GM18498 (cell line): ENCODE measurements around the gene ZNG1F.
"Not testable (repeated sequence)": the region's sequence is repeated elsewhere in the genome, so short reads cannot be mapped to it uniquely, and the experiment has no call there.

Source experiments
- ATAC-seq: cut with Tn5 transposase; IDR thresholded peaks from one replicate; pipeline ENCODE4 v1.9.1; 2021; ENCODE audit warnings: mild to moderate bottlenecking, moderate library complexity; ENCODE audit not compliant: unreplicated experiment

The ZNG1F gene

GRCh38 chr9:41189217-41189616, at the start of gene ZNG1F:
Gene ZNG1F (minus strand): TSS chr9:41189317. CDS start chr9:41189258, 59 bp downstream.
- ATAC-seq = not testable (repeated sequence)

- ATAC-seq = not testable (repeated sequence)
These were observed 48.1 kb upstream of the ZNG1F start for GRCh38 chr9:41237110-41237749.

- ATAC-seq = not testable (repeated sequence)
These were observed 47.5 kb upstream of the ZNG1F start for GRCh38 chr9:41236486-41237109.

- peak; percentile 100 for ATAC-seq
These were observed 46.0 kb upstream of the ZNG1F start for GRCh38 chr9:41234811-41235805.

- ATAC-seq = not testable (repeated sequence)
These were observed 45.1 kb upstream of the ZNG1F start for GRCh38 chr9:41234221-41234620.

- ATAC-seq = not testable (repeated sequence)
These were observed 43.2 kb upstream of the ZNG1F start for GRCh38 chr9:41232326-41232725.

GRCh38 chr9:41230418-41230817, 41.3 kb upstream of the ZNG1F start:
- ATAC-seq = not testable (repeated sequence)

GRCh38 chr9:41229408-41230401, 40.6 kb upstream of the ZNG1F start:
- ATAC-seq = no peak

- ATAC-seq = not testable (repeated sequence)
These were observed 30.7 kb upstream of the ZNG1F start for GRCh38 chr9:41219831-41220230.

- ATAC-seq = not testable (repeated sequence)
These were observed 678 bp downstream of the ZNG1F start for GRCh38 chr9:41188439-41188838.

GRCh38 chr9:41174994-41175393, 14.1 kb downstream of the ZNG1F start:
- not testable (repeated sequence) for ATAC-seq

GRCh38 chr9:41150116-41150515, 39.0 kb downstream of the ZNG1F start:
- not testable (repeated sequence) for ATAC-seq

GRCh38 chr9:41141878-41142277, 47.2 kb downstream of the ZNG1F start:
- ATAC-seq = not testable (repeated sequence)

- not testable (repeated sequence) for ATAC-seq
These were observed 60.5 kb downstream of the ZNG1F start, which contains the start of gene FOXD4L6 for GRCh38 chr9:41128581-41128980. Gene FOXD4L6 (minus strand): TSS chr9:41128681. CDS start chr9:41128383, 298 bp downstream.

- ATAC-seq = not testable (repeated sequence)
These were observed 62.2 kb downstream of the ZNG1F start for GRCh38 chr9:41126746-41127446.

- not testable (repeated sequence) for ATAC-seq
These were observed 63.2 kb downstream of the ZNG1F start for GRCh38 chr9:41125936-41126335.

GRCh38 chr9:41125109-41125658, 63.9 kb downstream of the ZNG1F start:
- not testable (repeated sequence) for ATAC-seq

GRCh38 chr9:41124250-41125108, 64.6 kb downstream of the ZNG1F start:
- not testable (repeated sequence) for ATAC-seq
